Mesendoderm (in vitro differentiated cells): Measurements from ENCODE around the gene NOD2.

Source experiments
- DNase-seq: peaks from one replicate; pipeline ENCODE4 v3.0.0; 2013
- H2AK5ac ChIP-seq: 2 replicates; pipeline ENCODE4 v1.6.1; 2013; ENCODE audit warnings: low read length, inconsistent platforms
- H2BK120ac ChIP-seq: 2 replicates; pipeline ENCODE4 v1.6.1; 2013; ENCODE audit warnings: low read depth, mild to moderate bottlenecking, low read length, moderate library complexity, mixed read lengths
- H2BK15ac ChIP-seq: replicated peaks from 2 replicates; pipeline ENCODE4 v1.6.1; 2013; ENCODE audit warnings: low read depth, mild to moderate bottlenecking, moderate library complexity
- H2BK5ac ChIP-seq: 2 replicates; pipeline ENCODE4 v1.6.1; 2013; ENCODE audit warnings: low read length, inconsistent platforms
- H3K18ac ChIP-seq: 2 replicates; pipeline ENCODE4 v1.6.1; 2013; ENCODE audit warnings: mild to moderate bottlenecking, low read length, mixed read lengths
- H3K23ac ChIP-seq: one replicate; pipeline ENCODE4 v1.6.1; 2013; ENCODE audit warnings: low read length
- H3K27ac ChIP-seq: 2 replicates; pipeline ENCODE4 v1.5.1; 2013; ENCODE audit warnings: low read depth, mild to moderate bottlenecking, inconsistent platforms, low read length, moderate library complexity
- H3K27me3 ChIP-seq: 2 replicates; pipeline ENCODE4 v1.6.1; 2013; ENCODE audit warnings: low read length, control low read depth, mild to moderate bottlenecking, inconsistent platforms; ENCODE audit not compliant: insufficient read depth, poor library complexity
- H3K36me3 ChIP-seq: 2 replicates; pipeline ENCODE4 v1.6.1; 2013; ENCODE audit warnings: low read length, inconsistent platforms; ENCODE audit not compliant: control insufficient read depth, insufficient read depth
- H3K4ac ChIP-seq: one replicate; pipeline ENCODE4 v1.6.1; 2013; ENCODE audit warnings: low read depth, mild to moderate bottlenecking, low read length, moderate library complexity
- H3K4me1 ChIP-seq: 2 replicates; pipeline ENCODE4 v1.6.1; 2013; ENCODE audit warnings: low read depth, low read length, inconsistent platforms; ENCODE audit not compliant: control insufficient read depth
- H3K4me2 ChIP-seq: 2 replicates; pipeline ENCODE4 v1.6.1; 2013; ENCODE audit warnings: low read length
- H3K4me3 ChIP-seq: 2 replicates; pipeline ENCODE4 v1.5.1; 2013; ENCODE audit warnings: mild to moderate bottlenecking, low read length
- H3K56ac ChIP-seq: one replicate; pipeline ENCODE4 v1.6.1; 2013; ENCODE audit warnings: low read length
- H3K79me1 ChIP-seq: 2 replicates; pipeline ENCODE4 v1.6.1; 2013; ENCODE audit warnings: low read length, inconsistent platforms
- H3K79me2 ChIP-seq: 2 replicates; pipeline ENCODE4 v1.6.1; 2013; ENCODE audit warnings: mild to moderate bottlenecking, low read length; ENCODE audit not compliant: control insufficient read depth, insufficient read depth
- H3K9ac ChIP-seq: 2 replicates; pipeline ENCODE4 v1.6.1; 2013; ENCODE audit warnings: low read length, inconsistent platforms
- H4K5ac ChIP-seq: one replicate; pipeline ENCODE4 v1.6.1; 2013; ENCODE audit warnings: low read length
- H4K8ac ChIP-seq: one replicate; pipeline ENCODE4 v1.6.1; 2013; ENCODE audit warnings: low read depth, mild to moderate bottlenecking, control low read depth, low read length, moderate library complexity
- WGBS: extraction: QIAGEN DNeasy Blood & Tissue Kit; methylation state at CpG from one replicate; pipeline ENCODE4 v1.1.7; 2013; ENCODE audit warnings: low lambda C conversion rate, missing lambda C conversion rate; ENCODE audit not compliant: insufficient coverage; ENCODE audit errors: extremely low coverage; 5-methylcytosine and 5-hydroxymethylcytosine counted together

Gene NOD2

DNA sequence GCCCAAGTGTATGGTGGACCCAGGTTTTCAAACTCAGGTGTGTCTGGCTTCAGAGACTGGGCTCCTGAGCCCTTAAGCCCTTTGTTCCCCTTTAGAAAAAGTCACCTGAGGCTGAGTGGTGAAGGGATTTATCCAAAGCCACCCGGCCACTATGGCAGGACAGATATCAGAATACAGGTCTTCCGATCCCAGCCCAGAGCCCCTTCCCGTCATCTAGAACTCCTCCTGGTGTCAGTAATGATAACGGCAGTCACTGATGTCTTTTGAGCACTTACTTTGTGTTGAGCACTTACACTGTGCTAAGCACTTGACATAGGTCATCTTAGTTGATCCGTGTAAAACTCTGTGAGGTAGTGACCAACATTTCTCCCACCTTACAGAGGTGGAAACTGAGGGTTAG lies 16.6 kb downstream of the NOD2 start:
- H3K79me2 ChIP-seq: no peaks in the 10 kb centered on the region
- H3K79me1 ChIP-seq: no peaks in the 10 kb centered on the region
- H3K36me3 ChIP-seq: no peaks in the 10 kb centered on the region
- DNase-seq: peak; percentile 34
- no peak overlapping the region for H2BK120ac ChIP-seq
- no peak overlapping the region for H3K23ac ChIP-seq
- no CpG with 5 or more reads among the region's 5 CpGs for WGBS
- no peak overlapping the region for H3K4me2 ChIP-seq
- no peak overlapping the region for H2BK5ac ChIP-seq
- no peak overlapping the region for H3K56ac ChIP-seq
- H3K27me3 ChIP-seq: no peaks in the 10 kb centered on the region
- H2AK5ac ChIP-seq: no peak overlapping the region
- H2BK15ac ChIP-seq: no peak overlapping the region
- H3K4ac ChIP-seq: no peak overlapping the region
- H3K4me3 ChIP-seq: no peak overlapping the region
- no peak overlapping the region for H3K27ac ChIP-seq
- H3K9ac ChIP-seq: no peak overlapping the region
- H3K4me1 ChIP-seq: peaks cover 8% of the 10 kb centered on the region
- H4K8ac ChIP-seq: no peak overlapping the region
- no peak overlapping the region for H4K5ac ChIP-seq
- H3K18ac ChIP-seq: no peak overlapping the region

DNA sequence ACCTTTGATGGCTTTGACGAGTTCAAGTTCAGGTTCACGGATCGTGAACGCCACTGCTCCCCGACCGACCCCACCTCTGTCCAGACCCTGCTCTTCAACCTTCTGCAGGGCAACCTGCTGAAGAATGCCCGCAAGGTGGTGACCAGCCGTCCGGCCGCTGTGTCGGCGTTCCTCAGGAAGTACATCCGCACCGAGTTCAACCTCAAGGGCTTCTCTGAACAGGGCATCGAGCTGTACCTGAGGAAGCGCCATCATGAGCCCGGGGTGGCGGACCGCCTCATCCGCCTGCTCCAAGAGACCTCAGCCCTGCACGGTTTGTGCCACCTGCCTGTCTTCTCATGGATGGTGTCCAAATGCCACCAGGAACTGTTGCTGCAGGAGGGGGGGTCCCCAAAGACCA lies 17.6 kb downstream of the NOD2 start:
- no peak overlapping the region for H3K18ac ChIP-seq
- no peak for DNase-seq
- no peak overlapping the region for H2AK5ac ChIP-seq
- no peaks in the 10 kb centered on the region for H3K79me1 ChIP-seq
- no peak overlapping the region for H3K56ac ChIP-seq
- H2BK15ac ChIP-seq: no peak overlapping the region
- no peak overlapping the region for H3K4me3 ChIP-seq
- H3K27ac ChIP-seq: no peak overlapping the region
- H3K79me2 ChIP-seq: no peaks in the 10 kb centered on the region
- H2BK120ac ChIP-seq: no peak overlapping the region
- H3K36me3 ChIP-seq: no peaks in the 10 kb centered on the region
- no peak overlapping the region for H3K9ac ChIP-seq
- peaks cover 8% of the 10 kb centered on the region for H3K4me1 ChIP-seq
- H3K4me2 ChIP-seq: no peak overlapping the region
- no peak overlapping the region for H2BK5ac ChIP-seq
- no CpG with 5 or more reads among the region's 21 CpGs for WGBS
- no peak overlapping the region for H4K8ac ChIP-seq
- no peaks in the 10 kb centered on the region for H3K27me3 ChIP-seq
- H3K23ac ChIP-seq: no peak overlapping the region
- H3K4ac ChIP-seq: no peak overlapping the region
- H4K5ac ChIP-seq: no peak overlapping the region

GRCh38 chr16:50711862-50712559 lies 18.6 kb downstream of the NOD2 start:
- no CpG with 5 or more reads among the region's 25 CpGs for WGBS
- no peak overlapping the region for H2BK5ac ChIP-seq
- H3K27ac ChIP-seq: no peak overlapping the region
- H3K4me1 ChIP-seq: peaks cover 8% of the 10 kb centered on the region
- DNase-seq: no peak
- no peaks in the 10 kb centered on the region for H3K79me2 ChIP-seq
- H3K36me3 ChIP-seq: no peaks in the 10 kb centered on the region
- H3K56ac ChIP-seq: no peak overlapping the region
- no peak overlapping the region for H3K4ac ChIP-seq
- no peak overlapping the region for H2BK120ac ChIP-seq
- no peak overlapping the region for H3K23ac ChIP-seq
- H3K9ac ChIP-seq: no peak overlapping the region
- no peak overlapping the region for H4K5ac ChIP-seq
- no peak overlapping the region for H2BK15ac ChIP-seq
- H2AK5ac ChIP-seq: no peak overlapping the region
- H3K18ac ChIP-seq: no peak overlapping the region
- H3K79me1 ChIP-seq: no peaks in the 10 kb centered on the region
- no peak overlapping the region for H4K8ac ChIP-seq
- H3K4me3 ChIP-seq: no peak overlapping the region
- H3K4me2 ChIP-seq: no peak overlapping the region
- H3K27me3 ChIP-seq: no peaks in the 10 kb centered on the region

GRCh38 chr16:50712560-50712898 lies 19.1 kb downstream of the NOD2 start:
- Histone ChIP-seq H3K4me1 (peaks cover 8% of the 10 kb centered on the region), H2BK5ac (no peak overlapping the region), H2BK120ac (no peak overlapping the region), H2AK5ac (no peak overlapping the region), H3K9ac (no peak overlapping the region), H3K4ac (no peak overlapping the region), H3K36me3 (no peaks in the 10 kb centered on the region), H3K79me1 (no peaks in the 10 kb centered on the region), H3K4me2 (no peak overlapping the region), H3K18ac (no peak overlapping the region), H3K79me2 (no peaks in the 10 kb centered on the region), H3K56ac (no peak overlapping the region), H4K8ac (no peak overlapping the region), H2BK15ac (no peak overlapping the region), H3K27ac (no peak overlapping the region), H3K27me3 (no peaks in the 10 kb centered on the region), H4K5ac (no peak overlapping the region), H3K23ac (no peak overlapping the region), H3K4me3 (no peak overlapping the region)
- DNase-seq: peak; percentile 72
- no CpG with 5 or more reads among the region's 3 CpGs for WGBS

GRCh38 chr16:50712956-50713355 lies 19.6 kb downstream of the NOD2 start:
- Histone ChIP-seq H3K9ac (no peak overlapping the region), H3K4me1 (peaks cover 8% of the 10 kb centered on the region), H2BK5ac (no peak overlapping the region), H2BK15ac (no peak overlapping the region), H3K27ac (no peak overlapping the region), H4K5ac (no peak overlapping the region), H3K27me3 (no peaks in the 10 kb centered on the region), H2AK5ac (no peak overlapping the region), H3K23ac (no peak overlapping the region), H4K8ac (no peak overlapping the region), H3K18ac (no peak overlapping the region), H3K56ac (no peak overlapping the region), H2BK120ac (no peak overlapping the region), H3K4ac (no peak overlapping the region), H3K36me3 (no peaks in the 10 kb centered on the region), H3K79me1 (no peaks in the 10 kb centered on the region), H3K79me2 (no peaks in the 10 kb centered on the region), H3K4me3 (no peak overlapping the region), H3K4me2 (no peak overlapping the region)
- DNase-seq: no peak
- WGBS: no CpG with 5 or more reads among the region's 4 CpGs

DNA sequence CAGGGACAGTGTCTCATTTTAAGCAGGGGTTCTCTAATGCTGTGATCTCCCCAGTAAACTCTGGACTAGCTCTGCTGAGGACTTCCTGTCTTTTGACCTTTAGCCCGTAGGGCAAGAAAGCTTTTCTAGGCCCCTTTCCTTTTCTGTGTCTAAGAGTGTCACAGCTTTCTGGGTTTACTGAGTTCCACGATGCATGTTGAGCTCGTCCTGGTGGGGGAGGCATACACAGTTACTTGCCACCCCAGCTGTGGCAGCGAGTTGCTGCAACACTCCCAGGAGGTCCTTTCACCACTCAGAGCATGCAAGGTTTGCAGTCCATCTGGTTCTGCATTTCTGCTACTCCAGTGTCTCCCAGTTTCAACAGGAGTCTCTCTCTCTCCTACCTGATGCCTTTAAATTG lies 23.7 kb downstream of the NOD2 start:
- Histone ChIP-seq H2BK15ac (no peak overlapping the region), H3K36me3 (no peaks in the 10 kb centered on the region), H3K4ac (no peak overlapping the region), H3K18ac (no peak overlapping the region), H3K4me1 (peaks cover 8% of the 10 kb centered on the region), H3K4me2 (no peak overlapping the region), H3K79me2 (no peaks in the 10 kb centered on the region), H2BK120ac (no peak overlapping the region), H3K79me1 (no peaks in the 10 kb centered on the region), H3K56ac (no peak overlapping the region), H3K27me3 (no peaks in the 10 kb centered on the region), H4K5ac (no peak overlapping the region), H2BK5ac (no peak overlapping the region), H4K8ac (no peak overlapping the region), H3K23ac (no peak overlapping the region), H2AK5ac (no peak overlapping the region), H3K4me3 (no peak overlapping the region), H3K9ac (no peak overlapping the region), H3K27ac (no peak overlapping the region)
- DNase-seq: no peak
- no CpG with 5 or more reads among the region's 4 CpGs for WGBS
